Tibial nerve (tissue), 4 donors: ENCODE measurements around the gene MEF2C. TPM values are rescaled to one million over a fixed set of nuclear protein-coding genes. Genes with fewer than 3 reads are reported as not detected.
A peak's percentile ranks its signal among the peaks of the same experiment; 100 is the strongest.

ENCODE experiments used
- DNase-seq, 2 donors: peaks; one replicate each; pipeline ENCODE4 v3.0.0-alpha.2; 2019; ENCODE audit warnings: low spot score in 2 of 2
- H3K27ac ChIP-seq, 4 donors: fragments of 200-600 bp; sonication (generic) in 3 of 4; one replicate each; pipeline ENCODE4 v1.5.1; 2017 to 2019; ENCODE audit warnings: mild to moderate bottlenecking in 1 of 4
- H3K27me3 ChIP-seq, 2 donors: fragments of 200-600 bp; sonication (generic) in 1 of 2; one replicate each; pipeline versions ENCODE4 v1.5.1 to v1.6.0; 2017 to 2019
- H3K36me3 ChIP-seq, 3 donors: fragments of 200-600 bp; sonication (generic); one replicate each; pipeline ENCODE4 v1.5.1; 2018 to 2019
- H3K4me1 ChIP-seq, 4 donors: fragments of 200-600 bp; sonication (generic) in 3 of 4; one replicate each; pipeline ENCODE4 v1.5.1; 2017 to 2019
- H3K4me3 ChIP-seq, 4 donors: fragments of 200-600 bp; sonication (generic) in 3 of 4; one replicate each; pipeline ENCODE4 v1.5.1; 2017 to 2019; ENCODE audit warnings: mild to moderate bottlenecking in 1 of 4, moderate library complexity in 1 of 4
- H3K9me3 ChIP-seq, 4 donors: fragments of 200-600 bp; sonication (generic) in 3 of 4; one replicate each; pipeline ENCODE4 v1.5.1; 2017 to 2019
- EP300 ChIP-seq, 2 donors: sonication (generic); formaldehyde crosslinking; IDR thresholded peaks; one replicate each; pipeline ENCODE4 v1.6.1; 2017; ENCODE audit warnings: antibody characterized with exemption in 2 of 2, mild to moderate bottlenecking in 1 of 2
- POLR2A ChIP-seq, 2 donors: fragments of 450-650 bp; IDR thresholded peaks; one replicate each; pipeline ENCODE4 v1.6.1; 2017; ENCODE audit warnings: antibody characterized with exemption in 2 of 2, mild to moderate bottlenecking in 2 of 2, moderate library complexity in 2 of 2
- WGBS, 2 donors: methylation state at CpG; one replicate each; pipeline ENCODE4 v1.1.5; 2018; 5-methylcytosine and 5-hydroxymethylcytosine counted together
- total RNA-seq, 4 donors: library from RNA; depleted of rRNA; stranded (reverse); fragments of >200 nt; gene quantifications; one replicate each; pipeline ENCODE4 v1.1.0, GENCODE V29; 2016
- TF ChIP-seq, protein P1 (sequence below), 5 experiments: fragments of 200-600 bp in 3 of 5; fragments of 450-650 bp in 2 of 5; sonication (generic) in 3 of 5; IDR thresholded peaks; one replicate each; pipeline ENCODE4 v1.5.1; 2016 to 2019; ENCODE audit warnings: antibody characterized with exemption in 5 of 5, mild to moderate bottlenecking in 3 of 5, moderate library complexity in 2 of 5

MEF2C gene
- total RNA-seq, 4 donors from 2014 or later = 16.5 to 40.8 (median 29.1) TPM

GRCh38 chr5:88878976-88879375 lies 4.0 kb downstream of the MEF2C start:
- 79 to 81% methylated on average over 1 of the region's 1 CpG for WGBS, 2 donors
- peak overlapping the region in 3 of 4 donors; percentile 2 to 89 (median 85) for H3K27ac ChIP-seq
- peaks cover 0 to 21% (median 5%) of the 10 kb centered on the region in 4 donors for H3K4me1 ChIP-seq
- DNase-seq = no peak
- TF ChIP-seq POLR2A (IDR thresholded peaks at IDR 0.05) (no peak), EP300 (IDR thresholded peaks at IDR 0.05) (no peak)
- TF ChIP-seq, protein P1, sequence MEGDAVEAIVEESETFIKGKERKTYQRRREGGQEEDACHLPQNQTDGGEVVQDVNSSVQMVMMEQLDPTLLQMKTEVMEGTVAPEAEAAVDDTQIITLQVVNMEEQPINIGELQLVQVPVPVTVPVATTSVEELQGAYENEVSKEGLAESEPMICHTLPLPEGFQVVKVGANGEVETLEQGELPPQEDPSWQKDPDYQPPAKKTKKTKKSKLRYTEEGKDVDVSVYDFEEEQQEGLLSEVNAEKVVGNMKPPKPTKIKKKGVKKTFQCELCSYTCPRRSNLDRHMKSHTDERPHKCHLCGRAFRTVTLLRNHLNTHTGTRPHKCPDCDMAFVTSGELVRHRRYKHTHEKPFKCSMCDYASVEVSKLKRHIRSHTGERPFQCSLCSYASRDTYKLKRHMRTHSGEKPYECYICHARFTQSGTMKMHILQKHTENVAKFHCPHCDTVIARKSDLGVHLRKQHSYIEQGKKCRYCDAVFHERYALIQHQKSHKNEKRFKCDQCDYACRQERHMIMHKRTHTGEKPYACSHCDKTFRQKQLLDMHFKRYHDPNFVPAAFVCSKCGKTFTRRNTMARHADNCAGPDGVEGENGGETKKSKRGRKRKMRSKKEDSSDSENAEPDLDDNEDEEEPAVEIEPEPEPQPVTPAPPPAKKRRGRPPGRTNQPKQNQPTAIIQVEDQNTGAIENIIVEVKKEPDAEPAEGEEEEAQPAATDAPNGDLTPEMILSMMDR (IDR thresholded peaks at IDR 0.05) = no peak
- no peaks in the 10 kb centered on the region for H3K36me3 ChIP-seq
- H3K4me3 ChIP-seq = no peak overlapping the region
- no peaks in the 10 kb centered on the region for H3K9me3 ChIP-seq
- H3K27me3 ChIP-seq = no peaks in the 10 kb centered on the region

- no peak for TF ChIP-seq POLR2A (IDR thresholded peaks at IDR 0.05)
- H3K36me3 ChIP-seq = no peaks in the 10 kb centered on the region
- H3K27ac ChIP-seq = peak overlapping the region in 3 of 4 donors; percentile 2 to 61 (median 25)
- H3K4me3 ChIP-seq = peak overlapping the region in 1 of 4 donors; percentile 4
- no peaks in the 10 kb centered on the region for H3K9me3 ChIP-seq
- no peak for DNase-seq
- 24 to 25% methylated on average over 2 of the region's 2 CpGs for WGBS, 2 donors
- H3K4me1 ChIP-seq = peaks cover 0 to 21% (median 5%) of the 10 kb centered on the region in 4 donors
- H3K27me3 ChIP-seq = no peaks in the 10 kb centered on the region
Measured at GRCh38 chr5:88877826-88878225, 5.2 kb downstream of the MEF2C start.

- 67 to 74% methylated on average over 2 of the region's 2 CpGs for WGBS, 2 donors
- peaks cover 0 to 21% (median 5%) of the 10 kb centered on the region in 4 donors for H3K4me1 ChIP-seq
- no peaks in the 10 kb centered on the region for H3K27me3 ChIP-seq
- DNase-seq = no peak
- H3K36me3 ChIP-seq = no peaks in the 10 kb centered on the region
- no peak overlapping the region for H3K4me3 ChIP-seq
- no peaks in the 10 kb centered on the region for H3K9me3 ChIP-seq
- peak overlapping the region in 2 of 4 donors; percentile 2 to 61 for H3K27ac ChIP-seq
- no peak for TF ChIP-seq POLR2A (IDR thresholded peaks at IDR 0.05)
- TF ChIP-seq, protein P1 (IDR thresholded peaks at IDR 0.05) = no peak
- TF ChIP-seq EP300 (IDR thresholded peaks at IDR 0.05) = no peak
Measured at GRCh38 chr5:88876714-88877113, 6.3 kb downstream of the MEF2C start.

DNA sequence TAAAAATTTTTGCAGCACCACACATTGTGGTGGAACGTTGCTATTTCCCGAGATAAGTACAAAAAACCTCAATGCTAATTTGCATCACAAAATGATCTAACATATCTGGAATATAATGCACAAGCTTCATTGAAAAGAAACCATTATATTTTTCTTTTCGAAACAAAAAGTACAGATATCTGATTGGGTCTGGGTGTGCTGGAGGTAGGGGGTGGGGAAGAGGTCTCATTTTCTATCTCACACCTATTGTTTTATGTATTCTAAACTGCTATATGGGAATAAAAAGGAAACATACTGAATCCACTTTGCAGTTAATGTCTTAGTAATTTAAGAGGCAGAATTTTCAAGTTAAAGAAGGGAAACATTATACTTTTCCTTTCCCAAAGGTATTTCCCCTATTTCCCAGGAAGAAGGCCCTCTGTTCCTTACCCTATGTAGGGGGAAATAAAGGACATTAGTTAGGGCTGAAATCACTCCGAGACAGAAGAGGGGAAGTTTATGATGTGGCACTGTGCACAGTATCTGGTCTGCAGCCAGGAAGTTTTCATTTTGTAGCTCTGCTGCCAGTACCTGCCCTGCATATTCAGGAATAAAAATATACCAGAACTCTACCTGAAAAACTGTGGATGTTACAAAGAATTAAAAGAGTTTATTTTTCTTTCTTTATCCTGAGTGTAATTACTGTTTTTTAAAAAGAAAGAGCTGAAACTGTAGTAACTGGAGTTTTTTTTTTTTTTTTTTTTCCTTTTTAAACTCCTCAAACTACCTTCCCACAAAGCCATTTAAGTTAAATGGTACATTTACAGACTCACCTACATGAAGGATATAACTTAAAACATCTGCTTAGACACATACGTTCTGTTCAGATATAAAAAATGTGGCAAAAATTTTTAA lies 7.4 kb downstream of the MEF2C start:
- peak overlapping the region in 2 of 4 donors; percentile 20 to 61 for H3K27ac ChIP-seq
- WGBS, 2 donors = 41 to 43% methylated on average over 5 of the region's 5 CpGs
- TF ChIP-seq EP300 (IDR thresholded peaks at IDR 0.05) = no peak
- no peak for TF ChIP-seq POLR2A (IDR thresholded peaks at IDR 0.05)
- TF ChIP-seq, protein P1 (IDR thresholded peaks at IDR 0.05) = no peak
- H3K36me3 ChIP-seq = no peaks in the 10 kb centered on the region
- H3K4me3 ChIP-seq = peak overlapping the region in 1 of 4 donors; percentile 7
- peaks cover 0 to 21% (median 5%) of the 10 kb centered on the region in 4 donors for H3K4me1 ChIP-seq
- no peak for DNase-seq
- H3K9me3 ChIP-seq = no peaks in the 10 kb centered on the region
- H3K27me3 ChIP-seq = no peaks in the 10 kb centered on the region

DNA sequence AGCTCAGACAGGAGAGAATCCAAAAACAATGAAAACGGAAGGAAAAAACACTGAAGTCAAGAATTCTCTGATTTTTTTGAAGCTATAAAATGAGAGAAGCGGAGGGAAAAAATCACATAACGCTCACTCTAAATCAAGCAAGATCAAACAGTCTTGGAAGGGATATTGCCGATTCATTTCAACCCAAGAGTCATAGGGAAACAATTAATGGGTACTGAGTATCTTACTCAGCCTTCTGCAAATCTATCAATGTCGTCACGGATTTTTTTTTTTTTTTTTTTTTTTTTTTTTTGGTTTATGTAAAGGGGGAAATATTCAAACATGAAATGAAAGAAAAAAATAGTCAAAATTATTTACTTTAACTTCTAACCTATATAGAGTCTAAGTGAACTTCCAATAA lies 9.5 kb downstream of the MEF2C start:
- WGBS, 2 donors = 84 to 87% methylated on average over 6 of the region's 6 CpGs
- H3K4me3 ChIP-seq = peak overlapping the region in 1 of 4 donors; percentile 6
- H3K4me1 ChIP-seq = peaks cover 0 to 18% (median 4%) of the 10 kb centered on the region in 4 donors
- no peaks in the 10 kb centered on the region for H3K27me3 ChIP-seq
- no peak overlapping the region for H3K27ac ChIP-seq
- no peak for TF ChIP-seq POLR2A (IDR thresholded peaks at IDR 0.05)
- TF ChIP-seq EP300 (IDR thresholded peaks at IDR 0.05) = no peak
- TF ChIP-seq, protein P1 (IDR thresholded peaks at IDR 0.05) = no peak
- no peaks in the 10 kb centered on the region for H3K9me3 ChIP-seq
- no peak for DNase-seq
- no peaks in the 10 kb centered on the region for H3K36me3 ChIP-seq
